WTC11 (cell line): Measurements from ENCODE around the gene GRAMD1B. TPM values are rescaled to one million over a fixed set of nuclear protein-coding genes. Genes with fewer than 3 reads are reported as not detected.

Source experiments
- ATAC-seq: fragments of 200-7000 bp; cut with Tn5 transposase; 2 replicates; pipeline ENCODE4 v1.10.0; 2021; ENCODE audit warnings: mild to moderate bottlenecking, moderate library complexity
- CTCF ChIA-PET: fragments of 300-600 bp; sonication (Branson Sonifier 250); formaldehyde crosslinking; loops from one replicate; lab custom pipeline; 2021; ENCODE audit warnings: antibody characterized with exemption; lab: Charles Lee
- POLR2A ChIA-PET: fragments of 350-600 bp; sonication (Branson Sonifier 250); formaldehyde crosslinking; loops from one replicate; lab custom pipeline; 2021; ENCODE audit warnings: antibody characterized with exemption; lab: Charles Lee
- DNase-seq: peaks from one replicate; pipeline ENCODE4 v3.0.0; 2021; ENCODE audit warnings: low spot score
- H3K27ac Mint-ChIP-seq: 2 replicates; pipeline ENCODE4 v1.8.0; 2021; ENCODE audit warnings: mixed read lengths
- H3K27me3 Mint-ChIP-seq: 2 replicates; pipeline ENCODE4 v1.8.0; 2021; ENCODE audit warnings: low read depth, mild to moderate bottlenecking, moderate library complexity, mixed read lengths
- H3K36me3 Mint-ChIP-seq: 2 replicates; pipeline ENCODE4 v1.8.0; 2021; ENCODE audit warnings: mixed read lengths
- H3K4me1 Mint-ChIP-seq: 2 replicates; pipeline ENCODE4 v1.8.0; 2022; ENCODE audit warnings: mixed read lengths
- H3K4me3 Mint-ChIP-seq: 2 replicates; pipeline ENCODE4 v1.8.0; 2021; ENCODE audit warnings: mild to moderate bottlenecking, moderate library complexity, mixed read lengths
- H3K9me3 Mint-ChIP-seq: 2 replicates; pipeline ENCODE4 v1.8.0; 2021; ENCODE audit warnings: mixed read lengths
- ARID4B ChIP-seq: sonication (generic); formaldehyde crosslinking; IDR thresholded peaks from 2 replicates; pipeline ENCODE4 v1.8.0; 2023; ENCODE audit warnings: missing genetic modification reagents, mild to moderate bottlenecking, borderline replicate concordance
- FOXK1 ChIP-seq: sonication (generic); formaldehyde crosslinking; IDR thresholded peaks from 2 replicates; pipeline ENCODE4 v1.8.0; 2022; ENCODE audit warnings: mild to moderate bottlenecking, moderate library complexity, missing genetic modification reagents
- GRHL2 ChIP-seq: fragments of 250-450 bp; sonication (Bioruptor Pico); IDR thresholded peaks from 2 replicates; pipeline ENCODE4 v1.8.0; 2022; ENCODE audit warnings: mild to moderate bottlenecking, moderate library complexity; ENCODE audit not compliant: insufficient replicate concordance, severe bottlenecking
- MAX ChIP-seq: sonication (generic); formaldehyde crosslinking; IDR thresholded peaks from 2 replicates; pipeline ENCODE4 v1.8.0; 2022; ENCODE audit warnings: mild to moderate bottlenecking, missing genetic modification reagents
- MYBL2 ChIP-seq: sonication (generic); formaldehyde crosslinking; IDR thresholded peaks from 2 replicates; pipeline ENCODE4 v1.8.1; 2023; ENCODE audit warnings: mild to moderate bottlenecking, moderate library complexity, missing genetic modification reagents
- SMAD3 ChIP-seq: sonication (generic); formaldehyde crosslinking; IDR thresholded peaks from 2 replicates; pipeline ENCODE4 v1.8.0; 2022; ENCODE audit warnings: missing genetic modification reagents, mild to moderate bottlenecking, borderline replicate concordance
- SOX15 ChIP-seq: fragments of 250-450 bp; sonication (Bioruptor Pico); IDR thresholded peaks from 2 replicates; pipeline ENCODE4 v1.9.0; 2021; ENCODE audit warnings: mild to moderate bottlenecking
- SP1 ChIP-seq: sonication (generic); formaldehyde crosslinking; conservative IDR thresholded peaks from 2 replicates; pipeline ENCODE4 v1.8.1; 2022; ENCODE audit warnings: missing genetic modification reagents
- ZBTB21 ChIP-seq: sonication (generic); formaldehyde crosslinking; IDR thresholded peaks from 2 replicates; pipeline ENCODE4 v1.8.1; 2023; ENCODE audit warnings: mild to moderate bottlenecking, missing genetic modification reagents, borderline replicate concordance
- ZNF232 ChIP-seq: sonication (generic); formaldehyde crosslinking; IDR thresholded peaks from 2 replicates; pipeline ENCODE4 v1.8.0; 2022; ENCODE audit warnings: mild to moderate bottlenecking, missing genetic modification reagents
- ZNF263 ChIP-seq: sonication (generic); formaldehyde crosslinking; IDR thresholded peaks from 2 replicates; pipeline ENCODE4 v1.8.1; 2022; ENCODE audit warnings: low read depth, mild to moderate bottlenecking, moderate library complexity, missing genetic modification reagents
- ZNF317 ChIP-seq: sonication (generic); formaldehyde crosslinking; IDR thresholded peaks from 2 replicates; pipeline ENCODE4 v1.8.1; 2023; ENCODE audit warnings: low read depth, mild to moderate bottlenecking, moderate library complexity, missing genetic modification reagents, borderline replicate concordance
- ZNF423 ChIP-seq: fragments of 250-450 bp; sonication (Bioruptor Pico); IDR thresholded peaks from 2 replicates; pipeline ENCODE4 v2.1.2; 2022; ENCODE audit warnings: mild to moderate bottlenecking, moderate library complexity
- ZNF425 ChIP-seq: fragments of 250-450 bp; sonication (Bioruptor Pico); conservative IDR thresholded peaks from 2 replicates; pipeline ENCODE4 v1.9.0; 2021; ENCODE audit warnings: mild to moderate bottlenecking
- ZNF512 ChIP-seq: sonication (generic); formaldehyde crosslinking; IDR thresholded peaks from 2 replicates; pipeline ENCODE4 v1.8.1; 2022; ENCODE audit warnings: missing genetic modification reagents, borderline replicate concordance
- total RNA-seq: library from RNA; stranded (reverse); gene quantifications from 3 replicates; pipeline ENCODE4 v1.2.3, GENCODE V29; 2021
- TF ChIP-seq, protein P1 (sequence below): fragments of 250-450 bp; sonication (Bioruptor Pico); IDR thresholded peaks from 2 replicates; pipeline ENCODE4 v1.9.0; 2021; ENCODE audit warnings: mild to moderate bottlenecking
- TF ChIP-seq, protein P2 (sequence below): sonication (generic); formaldehyde crosslinking; IDR thresholded peaks from 2 replicates; pipeline ENCODE4 v1.8.1; 2022; ENCODE audit warnings: mild to moderate bottlenecking, moderate library complexity, missing genetic modification reagents

Gene GRAMD1B
- total RNA-seq, 1 experiment from 2014 or later = 31.5 TPM

GRCh38 chr11:123665306-123665705 lies 235.2 kb downstream of the GRAMD1B start (continued):
- no peak for TF ChIP-seq ZNF512 (CRISPR knock-in tag)

DNA sequence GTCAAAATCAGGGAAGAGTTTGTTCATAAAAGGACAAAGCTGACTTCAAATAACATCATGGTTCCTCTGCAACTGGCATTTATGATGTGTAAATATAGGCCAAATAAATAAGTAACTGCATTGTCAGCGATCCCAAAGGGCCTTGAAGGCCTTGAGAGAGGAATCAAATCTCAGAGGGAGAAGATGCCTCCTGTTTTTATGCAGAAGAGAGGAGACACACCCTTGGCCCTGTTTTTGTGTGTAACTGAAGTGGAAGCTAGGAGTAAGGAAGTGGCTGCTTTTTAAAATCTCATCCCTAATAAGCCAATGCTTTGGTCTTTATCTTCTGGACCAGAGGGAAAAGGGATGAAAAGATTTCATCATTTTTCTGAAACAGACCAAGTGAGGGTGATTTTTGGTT lies 240.0 kb downstream of the GRAMD1B start:
- no peak for DNase-seq
- Mint-ChIP-seq H3K4me3 (no peak overlapping the region), H3K36me3 (no peaks in the 10 kb centered on the region), H3K27ac (no peak overlapping the region), H3K4me1 (peaks cover 8% of the 10 kb centered on the region), H3K9me3 (no peaks in the 10 kb centered on the region), H3K27me3 (no peaks in the 10 kb centered on the region; the same call in 1 of the 2 replicates)
- TF ChIP-seq ARID4B (CRISPR knock-in tag) (no peak), MAX (no peak), GRHL2 (CRISPR knock-in tag) (no peak), SMAD3 (CRISPR knock-in tag) (no peak), ZNF423 (CRISPR knock-in tag) (no peak), SOX15 (CRISPR knock-in tag) (no peak), ZNF232 (CRISPR knock-in tag) (no peak), ZBTB21 (CRISPR knock-in tag) (no peak), MYBL2 (CRISPR knock-in tag) (no peak), ZNF425 (no peak), SP1 (CRISPR knock-in tag) (no peak), FOXK1 (CRISPR knock-in tag) (no peak), ZNF263 (CRISPR knock-in tag) (no peak), ZNF317 (no peak)
- TF ChIP-seq, protein P1, sequence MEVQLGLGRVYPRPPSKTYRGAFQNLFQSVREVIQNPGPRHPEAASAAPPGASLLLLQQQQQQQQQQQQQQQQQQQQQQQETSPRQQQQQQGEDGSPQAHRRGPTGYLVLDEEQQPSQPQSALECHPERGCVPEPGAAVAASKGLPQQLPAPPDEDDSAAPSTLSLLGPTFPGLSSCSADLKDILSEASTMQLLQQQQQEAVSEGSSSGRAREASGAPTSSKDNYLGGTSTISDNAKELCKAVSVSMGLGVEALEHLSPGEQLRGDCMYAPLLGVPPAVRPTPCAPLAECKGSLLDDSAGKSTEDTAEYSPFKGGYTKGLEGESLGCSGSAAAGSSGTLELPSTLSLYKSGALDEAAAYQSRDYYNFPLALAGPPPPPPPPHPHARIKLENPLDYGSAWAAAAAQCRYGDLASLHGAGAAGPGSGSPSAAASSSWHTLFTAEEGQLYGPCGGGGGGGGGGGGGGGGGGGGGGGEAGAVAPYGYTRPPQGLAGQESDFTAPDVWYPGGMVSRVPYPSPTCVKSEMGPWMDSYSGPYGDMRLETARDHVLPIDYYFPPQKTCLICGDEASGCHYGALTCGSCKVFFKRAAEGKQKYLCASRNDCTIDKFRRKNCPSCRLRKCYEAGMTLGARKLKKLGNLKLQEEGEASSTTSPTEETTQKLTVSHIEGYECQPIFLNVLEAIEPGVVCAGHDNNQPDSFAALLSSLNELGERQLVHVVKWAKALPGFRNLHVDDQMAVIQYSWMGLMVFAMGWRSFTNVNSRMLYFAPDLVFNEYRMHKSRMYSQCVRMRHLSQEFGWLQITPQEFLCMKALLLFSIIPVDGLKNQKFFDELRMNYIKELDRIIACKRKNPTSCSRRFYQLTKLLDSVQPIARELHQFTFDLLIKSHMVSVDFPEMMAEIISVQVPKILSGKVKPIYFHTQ (CRISPR knock-in tag) = no peak
- TF ChIP-seq, protein P2, sequence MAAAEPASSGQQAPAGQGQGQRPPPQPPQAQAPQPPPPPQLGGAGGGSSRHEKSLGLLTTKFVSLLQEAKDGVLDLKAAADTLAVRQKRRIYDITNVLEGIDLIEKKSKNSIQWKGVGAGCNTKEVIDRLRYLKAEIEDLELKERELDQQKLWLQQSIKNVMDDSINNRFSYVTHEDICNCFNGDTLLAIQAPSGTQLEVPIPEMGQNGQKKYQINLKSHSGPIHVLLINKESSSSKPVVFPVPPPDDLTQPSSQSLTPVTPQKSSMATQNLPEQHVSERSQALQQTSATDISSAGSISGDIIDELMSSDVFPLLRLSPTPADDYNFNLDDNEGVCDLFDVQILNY (CRISPR knock-in tag) = no peak
- ChIA-PET POLR2A (no interaction called here), CTCF (interaction anchor here (1.3 to 2.0 kb wide), 2 partner anchors 16 to 41 kb away, joined by 3 to 14 read pairs; partner anchors contain the start of gene SCN3B)
- ATAC-seq = no peak
